ENCODE measurements around the gene IQCC.

Gene IQCC

DNA sequence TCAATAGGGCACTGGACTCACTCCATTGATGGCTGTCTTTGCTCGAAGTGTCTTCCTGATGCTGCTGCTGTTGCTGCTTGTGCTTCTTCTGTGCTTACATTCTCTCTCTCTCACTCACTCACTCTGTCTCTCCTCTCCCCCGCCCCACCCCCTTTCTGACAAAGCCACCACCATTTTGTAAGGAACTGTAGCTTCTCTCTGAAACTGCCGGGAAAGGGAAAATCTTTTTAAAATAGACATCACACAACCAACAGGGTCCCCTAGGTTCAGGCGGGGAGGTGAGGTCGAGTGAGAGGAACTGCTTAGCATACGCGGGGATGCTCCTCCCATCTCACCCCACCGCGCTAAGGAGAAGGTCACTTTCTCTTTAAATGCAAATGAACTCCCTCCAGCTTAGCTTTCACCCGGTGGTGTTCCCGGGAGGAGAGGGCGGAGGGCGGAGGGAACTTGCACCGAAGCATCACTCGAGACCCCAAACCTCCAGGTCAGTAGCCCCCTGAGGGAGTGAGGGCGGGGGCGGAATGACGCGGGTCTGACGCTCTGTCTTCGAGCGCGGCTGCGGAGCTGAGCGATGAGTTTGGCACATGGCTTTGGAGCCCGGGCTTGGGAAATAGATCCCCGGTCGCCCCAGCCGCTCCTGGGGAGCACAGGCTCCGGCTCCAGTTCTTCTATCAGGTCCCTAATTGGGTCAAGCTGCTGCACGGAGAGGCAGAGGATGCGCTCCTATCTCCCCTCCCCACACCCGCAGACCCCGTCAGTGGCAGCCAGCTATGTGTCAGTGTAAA is 5.1 kb upstream of the IQCC start, which contains the start of gene CCDC28B:
Gene CCDC28B, plus strand, starts transcription at position 370 of the 785 bp plus-strand sequence. CDS start 1,341 bp downstream, outside the sequence.
- TF ChIP-seq CTCF (IDR thresholded peaks at IDR 0.05; ENCODE audit: low read depth, low read length, missing control alignments), result no peak
- H3K4me3 ChIP-seq (ENCODE audit: low read depth, low read length), result peak within 1 kb of the TSS; percentile 65
- no peak for DNase-seq (ENCODE audit: low read depth)

- DNase-seq (ENCODE audit: low read depth), result peak; percentile 61
- no peak for TF ChIP-seq CTCF (IDR thresholded peaks at IDR 0.05; ENCODE audit: low read depth, low read length, missing control alignments)
- peak overlapping the region; percentile 65 for H3K4me3 ChIP-seq (ENCODE audit: low read depth, low read length)
Observed at GRCh38 chr1:32201011-32201855, 4.2 kb upstream of the IQCC start.

DNA sequence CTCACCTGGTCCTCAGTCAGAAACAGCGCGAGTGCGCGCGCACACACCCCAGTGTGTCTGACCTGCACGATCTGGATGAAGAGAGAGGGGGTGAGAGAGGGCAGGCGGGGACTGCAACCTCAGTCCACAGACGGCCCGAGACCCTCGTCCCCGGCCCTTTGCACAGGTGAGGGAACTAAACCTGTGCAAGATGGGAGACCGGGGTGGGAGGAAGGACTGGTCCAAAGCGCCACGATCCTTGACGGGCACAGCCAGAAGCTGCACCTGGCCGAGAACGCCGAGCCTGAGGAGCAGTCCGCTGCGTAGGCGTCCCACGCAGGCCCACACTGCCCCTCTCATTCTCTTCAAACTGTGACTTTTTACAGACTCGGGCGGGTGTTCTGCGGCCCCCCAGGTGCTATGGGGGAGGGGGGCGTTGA is 519 bp upstream of the IQCC start:
- DNase-seq (ENCODE audit: low read depth), result no peak
- peak overlapping the region; percentile 78 for H3K4me3 ChIP-seq (ENCODE audit: low read depth, low read length)
- TF ChIP-seq CTCF (IDR thresholded peaks at IDR 0.05; ENCODE audit: low read depth, low read length, missing control alignments), result no peak

- DNase-seq (ENCODE audit: low read depth), result no peak
- no peak for TF ChIP-seq CTCF (IDR thresholded peaks at IDR 0.05; ENCODE audit: low read depth, low read length, missing control alignments)
- H3K4me3 ChIP-seq (ENCODE audit: low read depth, low read length), result no peak overlapping the region
Observed at GRCh38 chr1:32208469-32208868, 3.0 kb downstream of the IQCC start.

- no peak for TF ChIP-seq CTCF (IDR thresholded peaks at IDR 0.05; ENCODE audit: low read depth, low read length, missing control alignments)
- no peak for DNase-seq (ENCODE audit: low read depth)
- no peak within 1 kb of the TSS for H3K4me3 ChIP-seq (ENCODE audit: low read depth, low read length)
Observed at GRCh38 chr1:32208891-32209328, 3.4 kb downstream of the IQCC start, which contains the start of gene DCDC2B. Gene DCDC2B, plus strand, starts transcription at chr1:32209089. Its CDS starts 5 bp downstream, at chr1:32209094.

- no peak for DNase-seq (ENCODE audit: low read depth)
- no peak overlapping the region for H3K4me3 ChIP-seq (ENCODE audit: low read depth, low read length)
- TF ChIP-seq CTCF (IDR thresholded peaks at IDR 0.05; ENCODE audit: low read depth, low read length, missing control alignments), result peak; percentile 92
Observed at GRCh38 chr1:32215629-32216480, 10.4 kb downstream of the IQCC start.
